ENCODE data around the gene CD40LG. TPM values are rescaled to one million over a fixed set of nuclear protein-coding genes. Genes with fewer than 3 reads are reported as not detected.

CD40LG gene
- total RNA-seq (2014; rRNA removed) (not detected in 2 replicates), Bru-seq, nascent RNA (percentile 6 among the genes with signal in this experiment), BruChase-seq, experiment 1, labeled RNA remaining after a 6-hour chase (not detected), BruChase-seq, experiment 2, labeled RNA remaining after a 2-hour chase (not detected)
- long read RNA-seq, result 0 reads

DNA sequence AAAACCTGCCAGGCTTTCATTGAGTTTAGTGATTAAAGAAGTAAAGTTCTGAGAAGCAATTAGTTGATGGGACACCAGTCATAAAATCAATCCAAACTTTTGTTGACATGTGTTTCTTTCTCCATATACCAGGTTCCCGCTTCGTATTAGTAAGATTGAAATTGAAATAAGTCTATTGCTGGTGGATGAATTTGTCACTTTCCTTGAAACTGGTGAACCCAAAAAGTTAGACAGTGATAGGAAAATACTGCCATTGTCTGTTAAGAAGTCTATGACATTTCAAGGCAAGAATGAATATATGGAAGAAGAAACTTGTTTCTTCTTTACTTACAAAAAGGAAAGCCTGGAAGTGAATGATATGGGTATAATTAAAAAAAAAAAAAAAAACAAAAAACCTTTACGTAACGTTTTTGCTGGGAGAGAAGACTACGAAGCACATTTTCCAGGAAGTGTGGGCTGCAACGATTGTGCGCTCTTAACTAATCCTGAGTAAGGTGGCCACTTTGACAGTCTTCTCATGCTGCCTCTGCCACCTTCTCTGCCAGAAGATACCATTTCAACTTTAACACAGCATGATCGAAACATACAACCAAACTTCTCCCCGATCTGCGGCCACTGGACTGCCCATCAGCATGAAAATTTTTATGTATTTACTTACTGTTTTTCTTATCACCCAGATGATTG is at the start of gene CD40LG:
CD40LG (plus strand) TSS at position 482 of the 684 bp plus-strand sequence; CDS start at position 573, 91 bp downstream.
- no TSS peak for BruUV-seq (replicated peaks)
- no peak for ATAC-seq
- Histone ChIP-seq H3K4me3 (ENCODE audit: low read length) (no peak within 1 kb of the TSS), H2AFZ (ENCODE audit: low read length) (no peak within 1 kb of the TSS), H3K9ac (ENCODE audit: low read length) (no peak within 1 kb of the TSS), H4K20me1 (ENCODE audit: low read length) (no peaks in the 10 kb centered on the region), H3K4me2 (ENCODE audit: low read length) (no peak within 1 kb of the TSS), H3K27ac (ENCODE audit: low read length) (no peak within 1 kb of the TSS), H3K4me1 (ENCODE audit: insufficient read depth, low read length) (no peaks in the 10 kb centered on the region), H3K79me2 (ENCODE audit: low read length) (no peaks in the 10 kb centered on the region), H3K9me2 (replicated peaks; ENCODE audit: low read length) (no peaks in the 10 kb centered on the region), H3K9me3 (ENCODE audit: low read length) (no peaks in the 10 kb centered on the region), H3K27me3 (ENCODE audit: low read length) (no peaks in the 10 kb centered on the region), H3F3A (ENCODE audit: low read length, unreplicated experiment) (no peaks in the 10 kb centered on the region), H3K36me3 (ENCODE audit: low read depth, low read length) (no peaks in the 10 kb centered on the region)
- no peak for DNase-seq
- intact Hi-C loops (cut with micrococcal nuclease), result no loop called here
- ChIA-PET CTCF (no interaction called here), POLR2A (ENCODE audit: unreplicated experiment) (no interaction called here)
- TF ChIP-seq, protein P1, sequence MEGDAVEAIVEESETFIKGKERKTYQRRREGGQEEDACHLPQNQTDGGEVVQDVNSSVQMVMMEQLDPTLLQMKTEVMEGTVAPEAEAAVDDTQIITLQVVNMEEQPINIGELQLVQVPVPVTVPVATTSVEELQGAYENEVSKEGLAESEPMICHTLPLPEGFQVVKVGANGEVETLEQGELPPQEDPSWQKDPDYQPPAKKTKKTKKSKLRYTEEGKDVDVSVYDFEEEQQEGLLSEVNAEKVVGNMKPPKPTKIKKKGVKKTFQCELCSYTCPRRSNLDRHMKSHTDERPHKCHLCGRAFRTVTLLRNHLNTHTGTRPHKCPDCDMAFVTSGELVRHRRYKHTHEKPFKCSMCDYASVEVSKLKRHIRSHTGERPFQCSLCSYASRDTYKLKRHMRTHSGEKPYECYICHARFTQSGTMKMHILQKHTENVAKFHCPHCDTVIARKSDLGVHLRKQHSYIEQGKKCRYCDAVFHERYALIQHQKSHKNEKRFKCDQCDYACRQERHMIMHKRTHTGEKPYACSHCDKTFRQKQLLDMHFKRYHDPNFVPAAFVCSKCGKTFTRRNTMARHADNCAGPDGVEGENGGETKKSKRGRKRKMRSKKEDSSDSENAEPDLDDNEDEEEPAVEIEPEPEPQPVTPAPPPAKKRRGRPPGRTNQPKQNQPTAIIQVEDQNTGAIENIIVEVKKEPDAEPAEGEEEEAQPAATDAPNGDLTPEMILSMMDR (conservative IDR thresholded peaks at IDR 0.05; ENCODE audit: low read depth, low read length), result no peak
- no peak for TF ChIP-seq EZH2 (IDR thresholded peaks at IDR 0.05; ENCODE audit: low read length, unreplicated experiment)
- TF ChIP-seq EZH2phosphoT487 (IDR thresholded peaks at IDR 0.05; ENCODE audit: borderline replicate concordance, low read length), result no peak

DNA sequence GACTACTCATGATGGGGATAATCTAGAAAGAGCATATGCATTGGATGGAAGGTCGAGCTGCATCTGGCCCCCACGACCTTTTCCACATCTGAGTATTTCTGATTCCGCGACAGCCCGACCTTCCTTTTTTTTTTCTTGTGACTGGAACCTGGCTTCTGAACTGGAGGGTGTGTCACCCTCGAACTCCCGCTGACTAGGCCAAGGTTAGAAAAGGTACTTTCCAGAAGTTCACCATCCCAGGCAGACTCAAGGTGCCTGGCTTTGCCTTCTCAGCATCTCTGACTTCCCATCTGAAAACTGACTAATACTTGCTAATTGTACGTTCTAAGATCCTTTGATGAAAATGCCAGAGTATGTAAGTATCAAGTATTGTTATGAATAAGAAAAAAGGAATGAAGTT is 49.3 kb upstream of the CD40LG start:
- DNase-seq (no peak), ATAC-seq (no peak)
- H3K36me3 ChIP-seq (ENCODE audit: low read depth, low read length), result no peaks in the 10 kb centered on the region
- no peak overlapping the region for H3K4me3 ChIP-seq (ENCODE audit: low read length)
- no TSS peak for BruUV-seq (replicated peaks)
- H3K79me2 ChIP-seq (ENCODE audit: low read length), result no peaks in the 10 kb centered on the region
- no peak overlapping the region for H3K9ac ChIP-seq (ENCODE audit: low read length)
- no peaks in the 10 kb centered on the region for H4K20me1 ChIP-seq (ENCODE audit: low read length)
- no peak overlapping the region for H3K27ac ChIP-seq (ENCODE audit: low read length)
- no peaks in the 10 kb centered on the region for H3K27me3 ChIP-seq (ENCODE audit: low read length)
- H3K9me3 ChIP-seq (ENCODE audit: low read length), result no peaks in the 10 kb centered on the region
- CTCF ChIA-PET, result no interaction called here
- H3K9me2 ChIP-seq (replicated peaks; ENCODE audit: low read length), result no peaks in the 10 kb centered on the region
- H3K4me2 ChIP-seq (ENCODE audit: low read length), result no peak overlapping the region
- POLR2A ChIA-PET (ENCODE audit: unreplicated experiment), result no interaction called here
- H2AFZ ChIP-seq (ENCODE audit: low read length), result no peak overlapping the region
- H3F3A ChIP-seq (ENCODE audit: low read length, unreplicated experiment), result no peaks in the 10 kb centered on the region
- H3K4me1 ChIP-seq (ENCODE audit: insufficient read depth, low read length), result no peaks in the 10 kb centered on the region
- TF ChIP-seq, protein P1 (conservative IDR thresholded peaks at IDR 0.05; ENCODE audit: low read depth, low read length), result no peak
- TF ChIP-seq EZH2phosphoT487 (IDR thresholded peaks at IDR 0.05; ENCODE audit: borderline replicate concordance, low read length), result no peak
- TF ChIP-seq EZH2 (IDR thresholded peaks at IDR 0.05; ENCODE audit: low read length, unreplicated experiment), result no peak
- intact Hi-C loops (cut with micrococcal nuclease), result no loop called here

DNA sequence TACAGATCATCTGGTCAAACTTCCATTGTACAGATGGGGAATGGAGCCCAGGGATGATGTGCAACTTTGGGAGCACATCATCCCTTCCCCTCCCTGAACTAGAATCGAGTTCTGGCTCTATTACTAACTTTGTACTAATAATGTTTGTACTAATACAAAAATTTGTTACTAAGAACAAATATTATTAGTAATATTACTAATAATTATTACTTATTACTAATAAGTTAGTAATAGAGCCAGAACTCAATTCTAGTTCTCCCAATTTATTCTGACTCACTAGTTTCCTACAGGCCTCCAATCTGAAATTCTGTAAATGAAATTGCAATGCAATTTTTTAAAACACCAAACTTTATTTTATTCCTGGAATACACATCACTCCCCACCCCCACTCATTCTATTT is 47.9 kb upstream of the CD40LG start:
- Histone ChIP-seq H3K9ac (ENCODE audit: low read length) (no peak overlapping the region), H2AFZ (ENCODE audit: low read length) (no peak overlapping the region), H3K27ac (ENCODE audit: low read length) (no peak overlapping the region), H3K4me3 (ENCODE audit: low read length) (no peak overlapping the region), H3F3A (ENCODE audit: low read length, unreplicated experiment) (no peaks in the 10 kb centered on the region), H3K4me2 (ENCODE audit: low read length) (no peak overlapping the region), H3K36me3 (ENCODE audit: low read depth, low read length) (no peaks in the 10 kb centered on the region), H3K9me2 (replicated peaks; ENCODE audit: low read length) (no peaks in the 10 kb centered on the region), H4K20me1 (ENCODE audit: low read length) (no peaks in the 10 kb centered on the region), H3K9me3 (ENCODE audit: low read length) (no peaks in the 10 kb centered on the region), H3K79me2 (ENCODE audit: low read length) (no peaks in the 10 kb centered on the region), H3K4me1 (ENCODE audit: insufficient read depth, low read length) (no peaks in the 10 kb centered on the region), H3K27me3 (ENCODE audit: low read length) (no peaks in the 10 kb centered on the region)
- ChIA-PET POLR2A (ENCODE audit: unreplicated experiment) (no interaction called here), CTCF (no interaction called here)
- DNase-seq (no peak), ATAC-seq (no peak)
- no TSS peak for BruUV-seq (replicated peaks)
- intact Hi-C loops (cut with micrococcal nuclease), result loop anchor here (10.0 kb wide), 1 partner anchor 325 kb away; no protein-coding TSS in a partner anchor
- TF ChIP-seq EZH2 (IDR thresholded peaks at IDR 0.05; ENCODE audit: low read length, unreplicated experiment) (no peak), EZH2phosphoT487 (IDR thresholded peaks at IDR 0.05; ENCODE audit: borderline replicate concordance, low read length) (no peak)
- TF ChIP-seq, protein P1 (conservative IDR thresholded peaks at IDR 0.05; ENCODE audit: low read depth, low read length), result no peak
